Esophagus mucosa (tissue), 1 donor: ENCODE measurements around the gene SLC39A6. TPM values are rescaled to one million over a fixed set of nuclear protein-coding genes. Genes with fewer than 3 reads are reported as not detected.
A peak's percentile ranks its signal among the peaks of the same experiment; 100 is the strongest.
"Not testable (repeated sequence)": the region's sequence is repeated elsewhere in the genome, so short reads cannot be mapped to it uniquely, and the experiment has no call there.

Source experiments
- ATAC-seq: fragments of 200-7000 bp; cut with Tn5 transposase; one replicate; pipeline ENCODE4 v1.9.1; 2020
- total RNA-seq: library from RNA; stranded (reverse); gene quantifications from one replicate; pipeline ENCODE4 v1.2.4, GENCODE V29; 2023
- donor health status: DM: yes; HTN: yes; CAD: no.

The SLC39A6 gene
- total RNA-seq, 1 donor from 2014 or later = 24.0 TPM

GRCh38 chr18:36095936-36096519, 33.1 kb downstream of the SLC39A6 start:
- ATAC-seq = peak; percentile 65

GRCh38 chr18:36094431-36094830, 34.7 kb downstream of the SLC39A6 start:
- ATAC-seq = peak; percentile 59

- not testable (repeated sequence) for ATAC-seq
Measured at GRCh38 chr18:36092116-36092515, 37.0 kb downstream of the SLC39A6 start.

GRCh38 chr18:36089001-36089400, 40.1 kb downstream of the SLC39A6 start:
- ATAC-seq = peak; percentile 61

- no peak for ATAC-seq
Measured at GRCh38 chr18:36088256-36088655, 40.9 kb downstream of the SLC39A6 start.

- ATAC-seq = peak; percentile 15
Measured at GRCh38 chr18:36086186-36086585, 43.0 kb downstream of the SLC39A6 start.

GRCh38 chr18:36085195-36085594, 43.9 kb downstream of the SLC39A6 start:
- ATAC-seq = no peak

- no peak for ATAC-seq
Measured at GRCh38 chr18:36083729-36084128, 45.4 kb downstream of the SLC39A6 start.

GRCh38 chr18:36081118-36081517, 48.0 kb downstream of the SLC39A6 start:
- ATAC-seq = not testable (repeated sequence)

- ATAC-seq = no peak
Measured at GRCh38 chr18:36078751-36079529, 50.2 kb downstream of the SLC39A6 start.

- ATAC-seq = not testable (repeated sequence)
Measured at GRCh38 chr18:36077764-36078163, 51.4 kb downstream of the SLC39A6 start.

GRCh38 chr18:36075862-36076587, 53.1 kb downstream of the SLC39A6 start:
- ATAC-seq = peak; percentile 98

- no peak for ATAC-seq
Measured at GRCh38 chr18:36074435-36074834, 54.7 kb downstream of the SLC39A6 start.

GRCh38 chr18:36073676-36074075, 55.5 kb downstream of the SLC39A6 start:
- no peak for ATAC-seq

GRCh38 chr18:36072406-36072805, 56.7 kb downstream of the SLC39A6 start:
- ATAC-seq = not testable (repeated sequence)

- ATAC-seq = peak; percentile 96
Measured at GRCh38 chr18:36067055-36067957, 61.8 kb downstream of the SLC39A6 start, which contains the start of gene RPRD1A. TSS of gene RPRD1A (minus strand) at chr18:36067559. CDS start at chr18:36067404, 155 bp downstream.

- ATAC-seq = no peak
Measured at GRCh38 chr18:36066686-36067054, 62.5 kb downstream of the SLC39A6 start.

- no peak for ATAC-seq
Measured at GRCh38 chr18:36066001-36066400, 63.1 kb downstream of the SLC39A6 start.

- not testable (repeated sequence) for ATAC-seq
Measured at GRCh38 chr18:36064809-36065079, 64.4 kb downstream of the SLC39A6 start.

- ATAC-seq = no peak
Measured at GRCh38 chr18:36064027-36064808, 64.9 kb downstream of the SLC39A6 start.

- no peak for ATAC-seq
Measured at GRCh38 chr18:36058674-36059073, 70.5 kb downstream of the SLC39A6 start.
